MG63 (cell line): ENCODE measurements around the gene CHMP4B. TPM values are rescaled to one million over a fixed set of nuclear protein-coding genes. Genes with fewer than 3 reads are reported as not detected.

ENCODE experiments used
- DNase-seq: peaks from one replicate; pipeline ENCODE4 v3.0.0-alpha.2; 2020
- H3K27me3 ChIP-seq: fragments of 250-450 bp; sonication (Bioruptor Pico); 2 replicates; pipeline ENCODE4 v1.5.1; 2020; ENCODE audit warnings: mild to moderate bottlenecking, moderate library complexity
- H3K36me3 ChIP-seq: fragments of 250-450 bp; sonication (Bioruptor Pico); 2 replicates; pipeline ENCODE4 v1.5.1; 2020; ENCODE audit warnings: mild to moderate bottlenecking, moderate library complexity
- H3K4me3 ChIP-seq: fragments of 250-450 bp; sonication (Bioruptor Pico); 2 replicates; pipeline ENCODE4 v1.5.1; 2020; ENCODE audit warnings: mild to moderate bottlenecking, moderate library complexity
- H3K9me3 ChIP-seq: fragments of 250-450 bp; sonication (Bioruptor Pico); 2 replicates; pipeline ENCODE4 v1.5.1; 2020; ENCODE audit warnings: mild to moderate bottlenecking, moderate library complexity
- total RNA-seq: library from RNA; depleted of rRNA; stranded (reverse); fragments of >200 nt; shearing (Covaris generic); gene quantifications from 2 replicates; pipeline ENCODE4 v1.2.3, GENCODE V29; 2014; ENCODE audit warnings: low replicate concordance

The CHMP4B gene
- total RNA-seq, 1 experiment from 2014 or later = 73.9 TPM

DNA sequence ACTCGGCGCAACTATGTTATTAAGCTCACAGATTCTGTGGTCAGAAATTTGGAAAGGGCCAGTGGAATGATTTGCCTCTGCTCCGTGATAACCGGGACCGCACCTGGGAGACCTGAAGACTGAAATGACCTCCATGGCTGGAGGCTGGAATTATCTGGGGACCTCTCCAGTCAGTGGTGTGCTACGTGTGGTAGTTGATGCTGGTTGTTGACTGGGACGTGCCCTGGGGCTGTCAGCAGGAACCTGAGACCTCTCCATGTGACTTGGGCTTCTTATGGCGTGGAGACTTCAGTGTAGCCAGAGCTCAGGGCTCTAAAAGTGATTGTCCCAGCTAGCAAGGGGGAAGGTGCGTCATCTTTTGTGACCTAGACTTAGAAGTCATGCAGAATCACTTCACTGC lies 50.3 kb downstream of the CHMP4B start:
- Histone ChIP-seq H3K4me3 (no peak overlapping the region), H3K27me3 (no peaks in the 10 kb centered on the region), H3K36me3 (no peaks in the 10 kb centered on the region), H3K9me3 (no peaks in the 10 kb centered on the region)
- no peak for DNase-seq

DNA sequence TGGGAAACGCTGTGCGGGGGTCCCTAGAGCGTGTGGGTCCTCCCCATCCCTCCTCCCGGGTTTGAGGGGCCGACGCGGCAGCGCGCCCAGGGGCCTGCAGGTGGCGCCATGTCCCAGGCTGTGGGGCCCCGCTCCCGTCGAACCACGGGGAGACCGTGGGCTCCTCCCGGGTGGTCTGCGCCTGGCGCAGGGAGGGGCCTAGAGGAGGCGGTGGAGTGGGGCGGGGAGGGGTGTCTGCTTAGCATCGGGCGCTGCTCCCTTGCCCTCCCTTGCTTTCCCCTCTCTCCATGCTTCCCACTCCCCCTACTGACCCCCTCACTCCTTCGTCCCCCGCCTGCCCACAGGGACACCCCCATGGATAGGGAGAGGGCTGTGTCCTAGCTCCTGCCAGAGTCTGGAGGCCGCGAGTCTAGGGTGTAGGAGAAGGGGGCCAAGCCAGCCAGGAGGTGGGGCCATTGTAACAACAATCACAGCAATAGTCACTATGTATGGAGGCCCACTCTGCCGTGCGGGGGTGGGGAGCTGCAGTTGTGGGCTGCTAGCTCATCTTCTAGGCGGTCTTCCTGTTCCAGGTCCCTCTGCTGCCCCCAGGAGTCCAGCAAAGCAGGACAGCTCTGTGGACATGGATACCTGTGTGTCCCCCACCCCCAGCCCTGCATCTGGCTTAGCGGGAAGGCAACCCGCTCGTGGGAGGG lies 51.7 kb downstream of the CHMP4B start:
- H3K4me3 ChIP-seq = no peak overlapping the region
- DNase-seq = peak; percentile 72
- no peaks in the 10 kb centered on the region for H3K36me3 ChIP-seq
- H3K9me3 ChIP-seq = no peaks in the 10 kb centered on the region
- no peaks in the 10 kb centered on the region for H3K27me3 ChIP-seq

DNA sequence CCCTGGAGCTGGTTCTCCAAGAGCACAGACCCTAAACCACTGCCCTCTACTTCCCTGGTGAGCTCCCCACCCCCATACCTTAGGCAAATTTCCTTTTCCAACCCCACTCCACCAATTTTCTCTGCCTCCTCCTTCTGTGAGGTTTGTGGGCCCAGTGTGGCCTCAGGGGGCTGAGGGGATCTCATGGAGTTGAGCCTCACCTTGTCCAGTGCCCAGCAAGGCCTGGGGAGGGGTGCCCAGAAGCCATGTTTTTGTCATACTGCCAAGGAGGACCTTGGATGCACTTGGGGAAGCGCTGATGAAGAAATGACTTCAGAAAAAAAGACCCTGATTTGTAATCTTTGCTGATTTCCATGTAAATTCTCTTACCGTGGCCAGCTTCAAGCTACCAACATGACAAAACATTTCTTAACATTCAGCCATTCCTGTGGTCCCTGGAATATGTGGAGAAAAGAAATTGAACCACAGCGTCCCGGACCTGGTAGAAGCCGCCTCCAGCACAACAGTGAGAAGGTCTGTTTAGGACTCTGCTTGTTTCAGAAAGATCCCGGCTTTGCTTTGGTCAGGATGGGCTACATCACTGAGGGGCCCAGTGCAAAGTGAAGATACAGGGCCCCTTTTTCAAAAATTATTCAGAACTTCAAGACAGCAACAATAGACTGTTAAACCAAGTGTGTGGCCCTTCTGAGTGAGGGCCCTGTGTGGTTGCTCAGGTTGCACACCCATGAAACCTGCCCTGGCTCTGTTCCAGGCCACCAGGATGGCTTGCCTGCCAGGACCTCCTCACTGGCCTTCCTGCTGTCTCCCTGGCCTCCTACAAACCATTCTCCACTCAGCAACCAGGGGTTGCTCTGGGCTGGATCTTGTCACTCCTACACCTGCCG lies 52.5 kb downstream of the CHMP4B start:
- Histone ChIP-seq H3K36me3 (no peaks in the 10 kb centered on the region), H3K27me3 (no peaks in the 10 kb centered on the region), H3K9me3 (no peaks in the 10 kb centered on the region), H3K4me3 (no peak overlapping the region)
- DNase-seq = no peak

DNA sequence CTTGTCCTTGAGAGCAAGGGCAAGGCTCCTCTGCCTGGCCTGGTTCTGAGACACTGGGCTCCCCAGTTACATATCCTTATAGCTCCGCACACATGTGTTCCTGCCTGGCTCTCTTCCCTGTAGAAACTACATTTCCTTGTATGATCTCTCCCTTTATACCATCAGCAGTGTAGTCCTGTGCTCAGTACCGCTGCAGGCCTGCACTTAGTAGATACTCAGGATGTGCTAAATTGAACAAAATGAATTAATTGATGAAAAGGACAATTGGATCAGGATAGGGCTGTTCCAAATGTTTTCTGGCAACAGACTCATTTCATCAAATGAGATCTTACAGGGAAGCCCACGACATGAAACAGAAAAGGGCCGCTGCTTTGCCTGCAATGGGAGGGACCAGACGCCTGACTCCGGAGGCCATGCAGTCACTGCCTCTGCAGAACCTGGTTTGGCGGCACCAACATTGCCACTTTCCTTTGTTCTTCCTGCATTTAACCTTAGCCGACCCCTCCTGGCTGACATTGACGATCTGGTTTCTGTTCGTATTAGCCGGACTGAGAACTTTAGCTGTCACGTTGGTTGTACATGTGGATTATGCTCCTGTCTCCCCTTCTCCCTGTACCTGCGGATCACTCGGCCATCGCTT lies 53.3 kb downstream of the CHMP4B start:
- Histone ChIP-seq H3K9me3 (no peaks in the 10 kb centered on the region), H3K4me3 (no peak overlapping the region), H3K27me3 (no peaks in the 10 kb centered on the region), H3K36me3 (no peaks in the 10 kb centered on the region)
- DNase-seq = no peak

DNA sequence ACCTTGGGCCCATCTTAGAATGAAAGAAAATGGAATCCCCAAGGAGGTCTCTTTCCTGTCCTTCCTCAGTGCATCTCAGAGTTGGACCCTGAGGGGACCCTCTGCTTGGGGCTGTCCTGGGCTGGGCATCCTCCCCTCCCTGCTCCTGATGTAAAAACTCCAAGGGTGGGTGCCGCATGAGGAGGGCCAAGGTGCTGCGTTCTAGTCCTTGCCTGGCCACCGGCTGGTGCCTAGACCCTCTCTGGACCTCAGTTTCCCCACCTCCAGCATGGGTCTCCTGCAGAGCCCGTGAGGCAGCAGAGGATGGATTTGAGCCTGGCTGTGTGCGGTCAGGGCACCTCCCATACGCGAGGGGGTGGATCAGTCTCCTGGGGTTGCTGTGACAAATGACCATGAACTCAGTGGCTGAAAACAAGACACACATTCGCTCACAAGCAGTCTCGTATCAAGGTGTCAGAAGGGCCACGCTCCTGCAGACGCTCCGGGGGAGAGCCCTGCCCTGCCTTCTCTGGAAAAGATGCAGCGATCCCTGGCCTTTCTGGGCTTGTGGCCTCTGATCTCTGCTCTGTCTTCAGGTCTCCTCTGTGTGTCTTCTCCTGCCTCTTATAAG lies 54.7 kb downstream of the CHMP4B start:
- no peak for DNase-seq
- H3K9me3 ChIP-seq = no peaks in the 10 kb centered on the region

DNA sequence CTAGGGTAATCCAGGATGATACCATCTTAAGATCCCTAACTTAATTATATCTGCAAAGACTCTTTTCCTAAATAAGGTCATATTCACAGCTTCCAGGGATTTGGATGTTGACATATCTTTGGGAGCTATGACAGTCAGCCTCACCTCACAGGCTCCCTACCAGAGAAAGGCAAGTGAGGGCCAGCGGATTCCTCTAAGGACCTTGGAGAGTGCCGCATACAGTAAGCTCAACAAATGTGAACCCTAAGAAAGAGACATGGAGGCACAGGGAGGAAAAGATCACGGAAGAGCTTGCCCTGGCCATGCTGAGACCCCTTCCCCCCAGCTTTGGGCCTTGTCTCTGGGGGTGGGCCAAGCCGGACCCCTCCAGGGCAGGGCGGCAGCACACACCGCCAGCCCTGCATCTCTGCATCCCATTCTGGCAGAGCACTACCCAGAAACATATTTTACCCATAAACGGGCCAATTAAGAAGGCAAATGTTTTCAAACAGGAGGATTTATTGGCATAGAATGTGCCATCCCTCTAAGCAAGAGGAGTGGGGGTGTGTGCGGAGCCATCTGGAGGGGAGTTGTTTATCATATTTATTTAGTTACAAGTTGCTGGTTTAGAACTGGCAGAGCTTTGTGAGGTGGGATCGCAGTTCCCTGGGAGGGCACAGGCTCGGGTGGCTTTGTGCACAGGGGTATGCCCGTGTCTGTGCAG lies 55.4 kb downstream of the CHMP4B start:
- Histone ChIP-seq H3K27me3 (no peaks in the 10 kb centered on the region), H3K4me3 (no peak overlapping the region), H3K36me3 (no peaks in the 10 kb centered on the region), H3K9me3 (no peaks in the 10 kb centered on the region)
- no peak for DNase-seq

More for the DNA sequence above, 54.7 kb downstream of the CHMP4B start:
- no peak overlapping the region for H3K4me3 ChIP-seq
- no peaks in the 10 kb centered on the region for H3K27me3 ChIP-seq
- H3K36me3 ChIP-seq = no peaks in the 10 kb centered on the region

DNA sequence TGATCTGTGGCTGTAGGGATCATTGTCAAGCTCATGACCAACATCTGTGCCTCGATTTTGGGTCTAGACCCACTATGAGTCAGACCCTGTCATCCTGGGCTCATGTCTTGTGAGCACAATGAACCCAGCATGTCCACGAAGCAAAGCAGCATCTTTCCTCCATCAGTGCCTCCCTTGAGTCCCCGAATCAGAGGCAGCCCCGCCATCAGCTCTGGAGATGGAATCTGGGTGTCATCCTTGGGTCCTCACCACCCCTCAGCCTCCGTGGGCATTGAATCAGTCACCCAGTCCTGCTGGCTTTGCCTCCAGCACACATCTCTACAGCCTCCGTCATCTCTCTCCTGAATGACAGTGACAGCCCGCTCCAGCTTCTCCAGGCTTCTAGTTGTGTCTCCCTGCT lies 56.9 kb downstream of the CHMP4B start:
- Histone ChIP-seq H3K9me3 (no peaks in the 10 kb centered on the region), H3K4me3 (no peak overlapping the region), H3K27me3 (no peaks in the 10 kb centered on the region), H3K36me3 (no peaks in the 10 kb centered on the region)
- no peak for DNase-seq

DNA sequence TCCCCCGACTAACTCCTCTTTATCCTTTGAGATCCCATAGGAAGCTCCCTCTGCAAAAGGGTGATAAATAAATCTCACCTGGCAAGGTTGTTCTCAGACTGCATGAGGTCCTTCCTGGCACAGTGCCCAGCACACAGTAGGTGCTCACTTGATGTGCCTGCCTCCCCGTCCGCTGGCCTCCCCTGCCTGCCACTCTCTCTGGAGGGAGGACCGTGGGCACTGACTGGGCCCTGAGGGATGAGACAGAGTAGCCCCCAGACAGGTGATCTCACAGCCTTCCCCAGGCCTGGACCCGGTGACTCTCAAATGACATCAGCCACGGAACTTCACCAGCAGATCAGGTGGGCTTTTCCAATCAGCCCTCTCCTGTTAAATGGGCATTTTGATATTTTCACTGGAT lies 57.4 kb downstream of the CHMP4B start:
- no peaks in the 10 kb centered on the region for H3K36me3 ChIP-seq
- H3K9me3 ChIP-seq = no peaks in the 10 kb centered on the region
- no peaks in the 10 kb centered on the region for H3K27me3 ChIP-seq
- H3K4me3 ChIP-seq = no peak overlapping the region
- DNase-seq = no peak

DNA sequence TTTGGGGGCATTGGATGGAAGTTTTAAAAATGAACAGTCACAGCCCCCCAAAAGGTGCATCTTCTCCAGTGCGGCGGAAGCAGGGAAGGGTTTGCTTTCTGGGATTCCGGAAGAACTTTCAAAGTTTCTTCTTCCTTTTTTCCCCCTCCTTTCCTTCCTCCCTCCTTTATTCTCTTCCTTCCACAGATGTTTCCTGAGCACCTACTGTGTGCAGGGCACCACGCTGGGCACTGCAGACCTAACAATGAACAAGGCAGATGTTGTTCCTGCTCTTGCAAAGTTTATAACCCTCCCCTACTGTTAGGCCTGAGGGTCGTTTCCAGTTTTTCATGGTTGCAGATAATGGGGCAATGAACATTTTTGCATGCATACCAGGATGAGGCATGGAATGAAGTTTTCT lies 58.1 kb downstream of the CHMP4B start:
- H3K36me3 ChIP-seq = no peaks in the 10 kb centered on the region
- no peak for DNase-seq
- H3K27me3 ChIP-seq = no peaks in the 10 kb centered on the region
- no peak overlapping the region for H3K4me3 ChIP-seq
- no peaks in the 10 kb centered on the region for H3K9me3 ChIP-seq

DNA sequence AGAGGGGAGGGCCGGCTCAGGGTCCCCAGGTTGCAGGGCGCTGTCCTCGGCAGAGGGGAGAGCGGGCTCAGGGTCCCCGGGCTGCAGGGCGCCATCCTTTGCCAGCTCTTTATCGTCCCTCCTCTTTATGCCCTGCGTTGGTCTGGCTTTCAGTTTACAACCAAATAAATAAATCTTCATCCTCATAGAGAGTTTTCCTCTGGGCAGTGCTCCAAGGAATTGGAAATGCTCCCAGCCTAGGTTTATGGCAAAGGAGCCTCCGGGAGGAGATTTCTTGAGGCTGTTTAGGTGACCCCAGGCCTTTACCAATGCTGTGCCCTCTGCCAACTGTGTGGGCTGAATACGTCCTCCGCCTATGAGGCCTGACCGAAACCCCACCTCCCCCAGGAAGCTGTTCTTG lies 60.2 kb downstream of the CHMP4B start:
- no peaks in the 10 kb centered on the region for H3K36me3 ChIP-seq
- peak overlapping the region; percentile 31; the same call in 1 of the 2 replicates for H3K4me3 ChIP-seq
- no peaks in the 10 kb centered on the region for H3K27me3 ChIP-seq
- peak; percentile 72 for DNase-seq
- H3K9me3 ChIP-seq = no peaks in the 10 kb centered on the region

DNA sequence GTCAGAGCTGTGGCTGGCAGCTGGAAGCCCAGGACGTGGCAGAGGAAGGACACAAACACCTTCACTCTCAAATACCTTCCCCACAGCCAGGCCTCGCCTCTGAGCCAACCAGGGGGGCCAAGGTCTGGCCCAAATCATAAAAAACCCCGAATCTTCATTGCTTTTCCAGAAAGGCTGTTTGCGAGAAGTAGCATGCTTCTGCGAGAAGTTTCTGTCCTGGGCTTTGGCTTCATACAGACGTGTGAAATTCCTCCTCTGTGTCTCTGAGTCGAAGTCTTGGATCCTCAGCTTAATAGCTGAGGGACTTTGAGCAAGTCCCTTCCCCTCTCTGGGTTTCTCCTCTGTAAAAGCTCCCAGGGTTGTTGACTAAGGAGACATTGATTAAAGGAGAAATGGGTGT lies 63.0 kb downstream of the CHMP4B start:
- DNase-seq = no peak
- H3K27me3 ChIP-seq = no peaks in the 10 kb centered on the region
- H3K9me3 ChIP-seq = peaks cover 4% of the 10 kb centered on the region
- H3K4me3 ChIP-seq = no peak overlapping the region
- no peaks in the 10 kb centered on the region for H3K36me3 ChIP-seq

DNA sequence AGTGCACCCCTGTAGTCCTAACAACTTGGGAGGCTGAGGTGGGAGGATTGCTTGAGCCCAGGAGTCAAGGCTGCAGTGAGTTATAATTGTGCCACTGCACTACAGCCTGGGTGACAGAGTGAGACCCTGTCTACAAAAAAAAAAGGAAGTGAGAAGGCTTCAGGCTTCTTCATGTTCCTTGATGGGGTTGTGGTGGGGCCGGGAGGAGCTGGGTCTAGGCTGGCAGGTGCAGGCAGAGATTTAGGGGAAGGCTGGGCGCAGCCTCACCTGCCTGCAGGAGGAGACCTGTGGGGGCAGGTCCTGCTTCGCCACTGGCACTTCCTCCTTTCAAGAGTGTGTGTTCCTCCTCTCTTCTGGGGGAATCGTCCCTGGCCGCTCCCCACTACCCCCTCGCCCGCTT lies 63.9 kb downstream of the CHMP4B start:
- Histone ChIP-seq H3K36me3 (no peaks in the 10 kb centered on the region), H3K4me3 (no peak overlapping the region), H3K27me3 (no peaks in the 10 kb centered on the region), H3K9me3 (peaks cover 10% of the 10 kb centered on the region)
- no peak for DNase-seq

DNA sequence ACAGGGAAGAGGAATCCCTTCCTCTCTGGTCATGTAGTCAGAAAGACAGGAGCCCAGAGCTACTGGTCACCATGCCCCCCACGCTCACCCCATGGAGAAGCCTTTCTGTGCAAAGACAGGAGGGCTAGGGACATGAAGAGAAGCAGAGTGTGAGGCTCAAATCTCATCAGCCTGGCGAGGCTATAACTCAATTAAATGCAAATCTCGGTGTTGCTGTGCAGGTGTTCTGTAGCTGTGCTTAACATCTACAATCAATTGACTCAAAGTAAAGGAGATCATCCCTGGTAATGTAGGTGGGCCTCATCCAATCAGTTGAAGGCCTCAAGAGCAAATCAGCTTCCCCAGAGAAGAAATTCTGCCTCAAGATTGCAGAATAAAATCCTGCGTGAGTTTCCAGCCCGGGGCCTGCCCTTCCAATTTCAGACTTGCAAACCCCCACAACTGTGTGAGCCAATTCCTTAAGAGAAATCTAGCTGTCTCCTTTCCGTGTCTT lies 64.4 kb downstream of the CHMP4B start:
- no peak overlapping the region for H3K4me3 ChIP-seq
- DNase-seq = no peak
- peaks cover 10% of the 10 kb centered on the region for H3K9me3 ChIP-seq
- H3K27me3 ChIP-seq = no peaks in the 10 kb centered on the region
- no peaks in the 10 kb centered on the region for H3K36me3 ChIP-seq

DNA sequence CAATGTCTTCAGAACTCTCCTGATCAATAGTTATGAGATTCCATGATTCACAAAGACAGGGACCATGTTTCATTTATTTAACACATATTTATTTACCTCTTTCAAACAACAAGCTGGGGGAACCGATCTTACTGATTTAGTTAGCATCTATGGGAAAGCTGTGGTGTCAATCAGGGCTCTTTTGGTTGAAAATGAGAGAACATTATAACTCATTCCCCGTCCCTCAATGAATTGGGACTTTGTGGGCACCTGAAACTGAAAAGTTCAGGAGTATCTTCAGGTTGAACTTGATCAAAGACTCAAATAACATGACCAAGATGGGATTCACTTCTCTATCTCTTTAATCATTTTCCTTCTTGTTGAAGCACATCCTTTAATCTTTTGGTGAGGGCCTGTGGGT lies 67.4 kb downstream of the CHMP4B start:
- H3K36me3 ChIP-seq = no peaks in the 10 kb centered on the region
- H3K9me3 ChIP-seq = peaks cover 10% of the 10 kb centered on the region
- DNase-seq = no peak
- no peak overlapping the region for H3K4me3 ChIP-seq
- no peaks in the 10 kb centered on the region for H3K27me3 ChIP-seq

DNA sequence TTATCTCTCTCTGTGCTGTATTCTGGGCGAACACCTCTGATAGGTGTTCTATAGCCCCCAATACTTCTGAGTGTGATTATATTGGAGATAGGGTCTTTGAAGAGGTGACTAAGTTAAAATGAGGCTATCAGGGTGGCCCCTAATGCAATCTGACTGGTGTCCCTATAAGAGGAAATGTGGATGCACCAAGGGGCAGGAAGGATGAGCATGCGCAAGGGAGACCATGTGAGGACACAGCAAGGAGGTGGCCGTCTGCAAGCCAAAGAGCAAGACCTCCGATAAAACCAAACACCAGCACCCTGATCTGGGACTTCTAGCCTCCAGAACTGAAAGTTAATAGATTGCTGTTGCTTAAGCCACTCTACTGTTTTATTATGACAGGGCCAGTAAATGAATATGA lies 69.2 kb downstream of the CHMP4B start:
- no peaks in the 10 kb centered on the region for H3K36me3 ChIP-seq
- DNase-seq = no peak
- no peaks in the 10 kb centered on the region for H3K27me3 ChIP-seq
- H3K9me3 ChIP-seq = peaks cover 10% of the 10 kb centered on the region
- no peak overlapping the region for H3K4me3 ChIP-seq

DNA sequence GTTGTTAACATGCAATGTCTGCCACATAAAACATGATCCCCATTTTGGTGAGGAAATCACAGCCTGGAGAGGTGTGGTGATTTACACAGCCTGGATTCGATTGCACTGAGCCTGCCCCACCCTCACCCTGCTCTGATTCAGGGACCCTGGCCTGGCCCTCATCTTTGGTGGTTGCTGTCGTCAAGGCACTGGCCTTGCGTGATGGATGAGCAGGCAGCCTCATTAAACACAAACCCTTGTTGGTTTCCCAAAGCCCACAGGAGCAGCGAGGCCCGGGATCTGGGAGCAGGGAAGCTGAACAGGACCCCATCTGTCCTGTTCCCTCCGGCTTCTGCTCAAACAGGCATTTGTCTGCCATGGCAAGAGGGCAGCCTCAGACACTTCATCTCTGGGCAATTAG lies 70.8 kb downstream of the CHMP4B start:
- DNase-seq = no peak
- no peaks in the 10 kb centered on the region for H3K27me3 ChIP-seq
- no peak overlapping the region for H3K4me3 ChIP-seq
- H3K36me3 ChIP-seq = no peaks in the 10 kb centered on the region
- peaks cover 10% of the 10 kb centered on the region for H3K9me3 ChIP-seq
